GM19468 (cell line): ENCODE results near the gene FKBP1A.

Experiments
- ATAC-seq: cut with Tn5 transposase; IDR thresholded peaks from one replicate; pipeline ENCODE4 v1.9.1; 2021; ENCODE audit warnings: mild to moderate bottlenecking, moderate library complexity, moderate number of reproducible peaks; ENCODE audit not compliant: unreplicated experiment; ENCODE audit errors: extremely low read depth

Gene FKBP1A

GRCh38 chr20:1388741-1389483, 3.9 kb downstream of the FKBP1A start:
- ATAC-seq = no peak

DNA sequence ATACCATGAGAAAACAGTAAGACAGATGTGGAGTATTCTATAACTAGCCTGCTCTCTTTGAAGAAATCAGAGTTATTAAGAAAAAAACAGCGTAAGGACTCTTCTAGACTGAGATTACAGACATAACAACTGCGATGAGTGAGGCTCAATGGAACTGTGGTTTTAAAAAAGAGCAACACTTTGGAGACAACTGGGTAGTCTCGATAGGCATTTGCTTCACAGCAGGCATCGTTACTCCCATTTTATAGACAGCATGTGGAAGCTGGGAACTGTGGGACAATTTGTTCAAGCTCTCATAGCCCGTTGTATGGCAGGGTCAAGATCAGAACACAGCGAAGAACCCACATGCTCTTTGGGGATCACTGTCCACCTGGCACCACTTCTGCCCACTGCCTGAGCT, 4.6 kb downstream of the FKBP1A start:
- no peak for ATAC-seq

- ATAC-seq = no peak
These were observed 6.5 kb downstream of the FKBP1A start for GRCh38 chr20:1386323-1386722.

GRCh38 chr20:1383623-1384404, 9.0 kb downstream of the FKBP1A start:
- no peak for ATAC-seq

DNA sequence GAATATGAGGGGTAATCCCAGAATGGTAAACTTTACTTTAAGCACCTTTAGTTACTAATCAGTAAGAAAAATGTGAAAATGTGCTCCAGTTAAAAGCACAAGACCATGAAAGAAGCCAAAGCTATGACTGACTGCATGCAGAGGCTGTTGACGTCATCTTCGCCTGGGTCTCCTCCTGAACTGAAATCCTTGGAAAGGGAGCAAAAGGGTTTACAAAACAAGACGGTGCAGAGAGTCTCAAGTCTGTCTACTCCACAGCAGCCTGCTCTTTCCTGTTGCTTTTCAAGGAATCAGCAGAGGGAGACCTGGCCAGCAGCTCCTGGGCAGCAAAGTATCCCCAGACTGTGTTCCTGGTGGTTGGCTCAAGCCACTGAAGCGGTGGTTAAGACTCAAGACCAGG, 10.2 kb downstream of the FKBP1A start:
- no peak for ATAC-seq

DNA sequence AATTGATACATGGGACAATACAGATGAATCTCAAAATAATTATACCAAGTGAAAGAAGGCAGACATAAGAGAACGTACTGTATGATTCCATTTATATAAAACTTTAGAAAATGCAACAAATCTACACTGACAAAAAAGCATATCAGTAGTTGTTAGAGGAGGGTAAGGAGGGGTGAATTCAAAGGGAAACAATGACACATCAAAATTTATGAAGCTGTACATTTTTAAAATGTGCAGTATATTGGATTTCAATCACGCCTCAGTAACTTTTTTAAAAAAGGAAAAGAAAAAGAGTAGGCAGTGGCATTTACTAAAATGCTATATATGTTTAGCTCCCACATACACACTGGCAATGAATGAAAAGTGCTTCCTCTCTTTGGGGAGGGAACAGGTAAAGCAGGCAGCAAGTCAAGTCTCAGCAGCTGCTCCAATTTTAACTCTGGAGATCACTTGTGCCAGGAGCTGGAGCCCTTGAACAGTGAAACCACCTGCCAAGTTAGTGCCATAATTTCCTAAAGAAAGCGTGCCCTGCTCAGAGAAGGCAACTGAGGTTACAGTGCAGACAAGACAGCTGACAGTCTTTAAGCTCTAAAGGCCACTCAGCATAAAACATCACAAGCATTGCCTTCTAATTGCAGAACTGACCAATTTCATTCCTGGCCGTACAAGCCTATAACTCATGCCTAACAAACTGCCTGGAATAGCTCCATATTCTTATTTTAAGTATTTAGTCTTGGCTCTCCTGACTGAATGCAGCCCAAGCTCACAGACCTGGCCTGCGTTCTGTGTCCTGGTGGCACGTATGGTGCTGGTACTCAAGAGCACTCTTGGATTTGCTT, 10.9 kb downstream of the FKBP1A start:
- ATAC-seq = no peak

- ATAC-seq = no peak
These were observed 14.1 kb downstream of the FKBP1A start for GRCh38 chr20:1378735-1379125.

- ATAC-seq = no peak
These were observed 14.7 kb downstream of the FKBP1A start for GRCh38 chr20:1377984-1378734.

- ATAC-seq = no peak
These were observed 15.4 kb downstream of the FKBP1A start for GRCh38 chr20:1377341-1377871.

- no peak for ATAC-seq
These were observed 16.2 kb downstream of the FKBP1A start for GRCh38 chr20:1376408-1377270.

- ATAC-seq = no peak
These were observed 16.8 kb downstream of the FKBP1A start for GRCh38 chr20:1376007-1376406.

DNA sequence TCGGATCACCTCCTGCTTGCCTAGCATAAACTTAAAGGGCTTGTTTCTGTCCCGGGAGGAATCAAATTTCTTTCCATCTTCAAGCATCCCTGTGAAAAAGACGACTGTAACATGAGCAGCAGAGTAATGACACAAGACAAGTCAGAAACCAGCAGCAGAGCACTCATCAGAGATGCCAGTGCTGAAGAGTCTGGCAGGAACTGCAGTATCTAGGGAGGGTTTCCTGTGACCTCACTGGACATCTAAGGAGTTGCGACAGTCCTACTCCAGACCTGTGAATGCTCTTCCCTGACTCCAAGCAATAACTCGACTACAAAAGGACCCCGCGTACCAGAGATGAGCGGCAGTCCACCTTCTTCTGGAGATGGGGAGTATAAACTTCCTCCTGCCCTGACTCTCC, 17.3 kb downstream of the FKBP1A start:
- ATAC-seq = no peak

- ATAC-seq = no peak
These were observed 18.6 kb downstream of the FKBP1A start for GRCh38 chr20:1374246-1374645.

- no peak for ATAC-seq
These were observed 19.2 kb downstream of the FKBP1A start for GRCh38 chr20:1373614-1374013.

DNA sequence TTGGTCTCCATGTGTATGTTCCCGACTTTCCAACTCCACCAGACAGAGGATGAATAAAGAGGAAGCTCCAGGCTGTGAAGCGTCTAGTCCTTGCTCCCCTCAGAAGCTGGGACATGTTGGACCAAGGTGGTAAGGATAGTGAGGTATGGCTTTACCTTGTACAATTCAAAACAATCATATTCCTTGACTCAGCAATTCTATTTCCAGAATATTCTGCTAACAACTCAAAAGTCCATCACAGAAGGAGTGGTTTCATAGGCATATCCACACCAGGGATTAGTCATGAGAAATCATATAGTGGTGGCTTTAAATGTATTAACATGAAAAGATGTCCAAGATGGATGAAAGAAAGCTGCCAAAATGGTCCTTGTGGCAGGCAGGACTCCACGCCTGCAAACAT, 19.8 kb downstream of the FKBP1A start:
- no peak for ATAC-seq

GRCh38 chr20:1371830-1372539, 20.9 kb downstream of the FKBP1A start:
- no peak for ATAC-seq

GRCh38 chr20:1371202-1371782, 21.6 kb downstream of the FKBP1A start:
- ATAC-seq = no peak

GRCh38 chr20:1370548-1371110, 22.2 kb downstream of the FKBP1A start:
- ATAC-seq = no peak
